ENCODE results near the gene MEIKIN. TPM values are rescaled to one million over a fixed set of nuclear protein-coding genes. Genes with fewer than 3 reads are reported as not detected.

MEIKIN gene
- total and polyA plus RNA-seq, 2 experiments from 2014 or later = not detected

GRCh38 chr5:131854134-131854533 is 91.3 kb downstream of the MEIKIN start:
- Mint-ChIP-seq H3K9me3 (peaks cover under 1% of the 10 kb centered on the region; the same call in 1 of the 3 replicates), H3K4me1 (no peaks in the 10 kb centered on the region), H3K27me3 (ENCODE audit: insufficient read depth, low read depth, poor library complexity) (no peaks in the 10 kb centered on the region), H3K27ac (no peak overlapping the region), H3K4me3 (no peak overlapping the region), H3K36me3 (ENCODE audit: low read depth) (no peaks in the 10 kb centered on the region)
- Histone ChIP-seq H3K4me3 (no peak overlapping the region), H3K27me3 (ENCODE audit: insufficient read depth) (no peaks in the 10 kb centered on the region), H3F3A (replicated peaks; ENCODE audit: low read depth) (no peaks in the 10 kb centered on the region), H3K4me1 (ENCODE audit: insufficient read depth) (no peaks in the 10 kb centered on the region), H3K36me3 (ENCODE audit: insufficient read depth) (no peaks in the 10 kb centered on the region), H3K9me2 (ENCODE audit: insufficient read depth) (0 out of 2 replicates have a peak, but pooled peaks cover 4% of the 10 kb centered on the region), H2AFZ (no peak overlapping the region), H4K20me1 (replicated peaks; ENCODE audit: insufficient read depth) (no peaks in the 10 kb centered on the region), H3K4me2 (no peak overlapping the region), H3K27ac (ENCODE audit: low read depth) (no peak overlapping the region), H3K79me2 (replicated peaks; ENCODE audit: insufficient read depth) (no peaks in the 10 kb centered on the region)
- ATAC-seq = no peak
- no peak for DNase-seq (ENCODE audit: low spot score)
- no peak for TF ChIP-seq ZNF331 (CRISPR knock-in tag; IDR thresholded peaks at IDR 0.05; ENCODE audit: low read depth)
- no peak for TF ChIP-seq REST (IDR thresholded peaks at IDR 0.05; ENCODE audit: unreplicated experiment)
- TF ChIP-seq ZNF114 (CRISPR knock-in tag; IDR thresholded peaks at IDR 0.05) = no peak

- Histone ChIP-seq H3K79me2 (replicated peaks; ENCODE audit: insufficient read depth) (no peaks in the 10 kb centered on the region), H3K27me3 (ENCODE audit: insufficient read depth) (no peaks in the 10 kb centered on the region), H3K9me2 (ENCODE audit: insufficient read depth) (no peaks in the 10 kb centered on the region), H3K4me2 (no peak overlapping the region), H3K4me1 (ENCODE audit: insufficient read depth) (no peaks in the 10 kb centered on the region), H3F3A (replicated peaks; ENCODE audit: low read depth) (no peaks in the 10 kb centered on the region), H2AFZ (no peak overlapping the region), H3K4me3 (no peak overlapping the region), H3K27ac (ENCODE audit: low read depth) (no peak overlapping the region), H3K36me3 (ENCODE audit: insufficient read depth) (no peaks in the 10 kb centered on the region), H4K20me1 (replicated peaks; ENCODE audit: insufficient read depth) (no peaks in the 10 kb centered on the region)
- peaks cover 14% of the 10 kb centered on the region for H3K36me3 Mint-ChIP-seq (ENCODE audit: low read depth)
- no peaks in the 10 kb centered on the region for H3K4me1 Mint-ChIP-seq
- DNase-seq (ENCODE audit: low spot score) = no peak
- no peak overlapping the region for H3K27ac Mint-ChIP-seq
- H3K9me3 Mint-ChIP-seq = peaks cover 39% of the 10 kb centered on the region
- no peak for ATAC-seq
- no peaks in the 10 kb centered on the region for H3K27me3 Mint-ChIP-seq (ENCODE audit: insufficient read depth, low read depth, poor library complexity)
- no peak overlapping the region for H3K4me3 Mint-ChIP-seq
- no peak for TF ChIP-seq EZH2 (IDR thresholded peaks at IDR 0.05; ENCODE audit: low read depth, unreplicated experiment)
- TF ChIP-seq ETS1 (IDR thresholded peaks at IDR 0.05) = no peak
- TF ChIP-seq CTCF (conservative IDR thresholded peaks at IDR 0.05; ENCODE audit: low read depth in 2 of 2) = no peak
- TF ChIP-seq CREB1 (CRISPR knock-in tag; IDR thresholded peaks at IDR 0.05; ENCODE audit: low read depth) = no peak
- no peak for TF ChIP-seq NANOG (IDR thresholded peaks at IDR 0.05; ENCODE audit: borderline replicate concordance)
- TF ChIP-seq REST (IDR thresholded peaks at IDR 0.05; ENCODE audit: unreplicated experiment) = no peak
- TF ChIP-seq ZNF331 (CRISPR knock-in tag; IDR thresholded peaks at IDR 0.05; ENCODE audit: low read depth) = no peak
- TF ChIP-seq ZNF114 (CRISPR knock-in tag; IDR thresholded peaks at IDR 0.05) = no peak
- TF ChIP-seq EZH2phosphoT487 (IDR thresholded peaks at IDR 0.05; ENCODE audit: unreplicated experiment) = no peak
- TF ChIP-seq POLR2AphosphoS5 (IDR thresholded peaks at IDR 0.05; ENCODE audit: low read depth) = no peak
- no peak for TF ChIP-seq JUNB (IDR thresholded peaks at IDR 0.05; ENCODE audit: unreplicated experiment)
Observed at GRCh38 chr5:131848662-131849061, 96.8 kb downstream of the MEIKIN start.
